ENCODE measurements around the gene ALPP. TPM values are rescaled to one million over a fixed set of nuclear protein-coding genes. Genes with fewer than 3 reads are reported as not detected.

ALPP gene
- total RNA-seq, 2 experiments from 2014 or later = not detected

DNA sequence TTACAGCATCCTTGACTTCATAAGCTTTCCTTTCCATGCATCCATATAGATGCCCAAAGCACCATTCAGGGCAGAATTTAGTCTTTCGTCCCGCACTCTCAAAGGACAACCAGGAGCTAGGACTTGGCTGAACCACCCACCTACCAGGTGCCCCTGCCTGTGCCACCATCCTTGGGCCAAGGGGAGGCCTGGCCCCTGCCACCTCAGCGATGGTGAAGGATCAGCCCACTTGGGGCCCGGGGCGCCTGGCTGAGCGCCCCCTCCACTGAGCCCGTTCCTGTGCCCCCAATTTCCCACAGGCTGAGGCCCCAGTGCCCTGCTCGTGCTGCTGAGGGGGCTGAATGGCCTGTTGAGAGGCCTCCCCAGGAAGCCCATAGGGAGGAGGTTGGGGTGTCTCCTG lies 33.3 kb upstream of the ALPP start:
- no peak for TF ChIP-seq CTCF (IDR thresholded peaks at IDR 0.05)
- Histone ChIP-seq H3K27me3 (ENCODE audit: control insufficient read depth in 1 of 2, insufficient read depth in 2 of 2, low read length in 2 of 2) (peaks cover 3% of the 10 kb centered on the region in 2 experiments), H3K9me3 (ENCODE audit: control insufficient read depth in 1 of 2, insufficient read depth in 1 of 2, low read length in 2 of 2) (peaks cover 0 to 12% of the 10 kb centered on the region in 2 experiments), H3K36me3 (ENCODE audit: insufficient read depth, low read length) (no peaks in the 10 kb centered on the region), H3K4me1 (ENCODE audit: insufficient read depth, low read length) (peaks cover 15% of the 10 kb centered on the region), H3K4me3 (ENCODE audit: low read length) (no peak overlapping the region), H3K27ac (ENCODE audit: low read depth in 1 of 2, low read length in 2 of 2) (no peak overlapping the region)
- intact Hi-C loops (cut with DNase I, micrococcal nuclease) = no loop called here
- H3K9me3 Mint-ChIP-seq = no peaks in the 10 kb centered on the region
- ATAC-seq (ENCODE audit: poor library complexity) (no peak), DNase-seq (no peak)
- no peaks in the 10 kb centered on the region for H3K36me3 Mint-ChIP-seq (ENCODE audit: low read depth)
- H3K27ac Mint-ChIP-seq = no peak overlapping the region
- no peak overlapping the region for H3K4me3 Mint-ChIP-seq
- CTCF ChIA-PET = no interaction called here
- H3K27me3 Mint-ChIP-seq = no peaks in the 10 kb centered on the region
- no peaks in the 10 kb centered on the region for H3K4me1 Mint-ChIP-seq (ENCODE audit: low read depth)
- POLR2A ChIA-PET = no interaction called here

DNA sequence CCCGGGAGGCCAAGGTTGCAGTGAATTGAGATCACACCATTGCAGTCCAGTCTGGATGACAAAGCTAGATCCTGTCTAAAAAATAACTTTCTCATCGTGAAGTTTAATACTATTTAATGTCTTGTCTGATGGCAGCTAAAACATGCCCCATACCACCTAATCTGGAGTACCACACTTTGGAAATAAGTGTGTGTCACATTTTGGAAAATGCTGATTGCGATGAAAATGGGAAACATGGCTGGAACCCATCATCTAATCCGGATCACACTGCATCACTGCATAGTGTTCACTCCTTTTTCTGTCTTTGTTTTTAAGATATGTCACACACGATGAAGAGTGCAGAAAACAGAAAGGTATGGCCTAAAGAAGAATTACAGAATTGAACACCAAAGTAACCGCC lies 31.2 kb upstream of the ALPP start:
- no peak overlapping the region for H3K4me3 Mint-ChIP-seq
- no peaks in the 10 kb centered on the region for H3K36me3 ChIP-seq (ENCODE audit: insufficient read depth, low read length)
- no peak overlapping the region for H3K4me3 ChIP-seq (ENCODE audit: low read length)
- peaks cover 21 to 25% of the 10 kb centered on the region in 2 experiments for H3K27me3 ChIP-seq (ENCODE audit: control insufficient read depth in 1 of 2, insufficient read depth in 2 of 2, low read length in 2 of 2)
- no peak overlapping the region for H3K27ac Mint-ChIP-seq
- CTCF ChIA-PET = no interaction called here
- H3K4me1 ChIP-seq (ENCODE audit: insufficient read depth, low read length) = peaks cover 36% of the 10 kb centered on the region
- ATAC-seq (ENCODE audit: poor library complexity) = no peak
- no peak for TF ChIP-seq CTCF (IDR thresholded peaks at IDR 0.05)
- POLR2A ChIA-PET = no interaction called here
- H3K36me3 Mint-ChIP-seq (ENCODE audit: low read depth) = no peaks in the 10 kb centered on the region
- no peaks in the 10 kb centered on the region for H3K9me3 Mint-ChIP-seq
- no peak for DNase-seq
- no peak overlapping the region for H3K27ac ChIP-seq (ENCODE audit: low read depth in 1 of 2, low read length in 2 of 2)
- intact Hi-C loops (cut with DNase I, micrococcal nuclease) = no loop called here
- peaks cover 5% of the 10 kb centered on the region for H3K27me3 Mint-ChIP-seq
- H3K9me3 ChIP-seq (ENCODE audit: control insufficient read depth in 1 of 2, insufficient read depth in 1 of 2, low read length in 2 of 2) = peaks cover 0 to 23% of the 10 kb centered on the region in 2 experiments
- H3K4me1 Mint-ChIP-seq (ENCODE audit: low read depth) = no peaks in the 10 kb centered on the region

DNA sequence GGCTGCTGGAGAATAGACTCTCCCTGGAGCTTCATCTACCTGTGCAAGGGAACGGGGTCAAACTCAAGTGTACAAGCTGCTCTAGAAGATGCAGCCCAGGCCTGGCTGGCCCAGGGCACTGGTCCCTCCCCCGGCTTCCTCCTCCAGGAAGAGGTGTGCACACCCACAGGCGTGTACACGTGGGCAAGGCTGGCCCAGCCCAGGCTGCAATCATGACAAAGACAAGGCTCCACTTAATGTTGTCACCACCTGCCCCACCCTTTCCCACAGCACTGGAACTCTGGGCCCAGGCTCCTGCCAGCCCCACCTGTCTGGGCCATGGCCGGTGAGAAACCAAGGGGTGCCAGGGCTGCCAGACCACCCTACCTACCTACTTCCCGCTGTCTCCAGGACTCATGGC lies 29.6 kb upstream of the ALPP start:
- H3K4me3 ChIP-seq (ENCODE audit: low read length) = no peak overlapping the region
- H3K9me3 ChIP-seq (ENCODE audit: control insufficient read depth in 1 of 2, insufficient read depth in 1 of 2, low read length in 2 of 2) = peaks cover 0 to 31% of the 10 kb centered on the region in 2 experiments
- TF ChIP-seq CTCF (IDR thresholded peaks at IDR 0.05) = no peak
- POLR2A ChIA-PET = no interaction called here
- H3K27me3 Mint-ChIP-seq = peaks cover 14% of the 10 kb centered on the region
- H3K4me3 Mint-ChIP-seq = no peak overlapping the region
- H3K27ac ChIP-seq (ENCODE audit: low read depth in 1 of 2, low read length in 2 of 2) = no peak overlapping the region
- CTCF ChIA-PET = no interaction called here
- no peaks in the 10 kb centered on the region for H3K36me3 ChIP-seq (ENCODE audit: insufficient read depth, low read length)
- peak; percentile 44 for ATAC-seq (ENCODE audit: poor library complexity)
- H3K36me3 Mint-ChIP-seq (ENCODE audit: low read depth) = no peaks in the 10 kb centered on the region
- peaks cover 37 to 40% of the 10 kb centered on the region in 2 experiments for H3K27me3 ChIP-seq (ENCODE audit: control insufficient read depth in 1 of 2, insufficient read depth in 2 of 2, low read length in 2 of 2)
- peaks cover 44% of the 10 kb centered on the region for H3K4me1 ChIP-seq (ENCODE audit: insufficient read depth, low read length)
- no peaks in the 10 kb centered on the region for H3K4me1 Mint-ChIP-seq (ENCODE audit: low read depth)
- no peaks in the 10 kb centered on the region for H3K9me3 Mint-ChIP-seq
- no peak overlapping the region for H3K27ac Mint-ChIP-seq
- DNase-seq = peak in 2 of 14 experiments; percentile 30
- intact Hi-C loops (cut with DNase I, micrococcal nuclease) = no loop called here

Data from CD4-positive, alpha-beta T cell (primary cell).